Liver (tissue), 9 donors: ENCODE data around the gene FRMD4A. TPM values are rescaled to one million over a fixed set of nuclear protein-coding genes. Genes with fewer than 3 reads are reported as not detected.

Experiments used
- DNase-seq: peaks from one replicate; pipeline ENCODE4 v3.0.0-alpha.2; 2017; ENCODE audit warnings: low spot score
- H3K27ac ChIP-seq, 2 donors: one replicate each; pipeline ENCODE4 v1.7.0; 2013; ENCODE audit warnings: inconsistent platforms in 2 of 2, low read length in 2 of 2, control low read depth in 1 of 2, low read depth in 1 of 2, mild to moderate bottlenecking in 1 of 2
- H3K27me3 ChIP-seq, 4 donors: one replicate each; pipeline versions ENCODE4 v1.6.1 to v1.7.0; 2013; ENCODE audit warnings: low read length in 3 of 4, inconsistent platforms in 1 of 4, mild to moderate bottlenecking in 1 of 4, moderate library complexity in 1 of 4; ENCODE audit not compliant: control insufficient read depth in 4 of 4, insufficient read depth in 4 of 4
- H3K36me3 ChIP-seq, 4 donors: one replicate each; pipeline versions ENCODE4 v1.6.1 to v1.7.0; 2013; ENCODE audit warnings: low read length in 3 of 4, mild to moderate bottlenecking in 3 of 4, low read depth in 1 of 4, moderate library complexity in 1 of 4; ENCODE audit not compliant: control insufficient read depth in 4 of 4, insufficient read depth in 3 of 4
- H3K4me1 ChIP-seq, 4 donors: one replicate each; pipeline versions ENCODE4 v1.6.1 to v1.7.0; 2013; ENCODE audit warnings: low read length in 3 of 4, mild to moderate bottlenecking in 3 of 4, moderate library complexity in 1 of 4; ENCODE audit not compliant: control insufficient read depth in 4 of 4, insufficient read depth in 4 of 4
- H3K4me3 ChIP-seq, 3 donors: one replicate each; pipeline versions ENCODE4 v1.6.1 to v1.7.0; 2013; ENCODE audit warnings: low read length in 3 of 3, control low read depth in 1 of 3, low read depth in 1 of 3, mild to moderate bottlenecking in 1 of 3
- H3K9ac ChIP-seq, 2 donors: one replicate each; pipeline ENCODE4 v1.7.0; 2013; ENCODE audit warnings: low read length in 2 of 2, mild to moderate bottlenecking in 2 of 2, moderate library complexity in 2 of 2, control low read depth in 1 of 2, low read depth in 1 of 2
- H3K9me3 ChIP-seq, 4 donors: one replicate each; pipeline versions ENCODE4 v1.6.1 to v1.7.0; 2013; ENCODE audit warnings: low read length in 3 of 4; ENCODE audit not compliant: control insufficient read depth in 4 of 4
- FOXA1 ChIP-seq: IDR thresholded peaks from 2 replicates; pipeline ENCODE4 v1.6.1; 2016; ENCODE audit warnings: antibody characterized with exemption
- GABPA ChIP-seq, 2 donors: IDR thresholded peaks in 1 of 2; conservative IDR thresholded peaks in 1 of 2; 2 replicates each; pipeline ENCODE4 v1.6.1; 2016; ENCODE audit warnings: antibody characterized with exemption in 2 of 2, mild to moderate bottlenecking in 1 of 2, moderate library complexity in 1 of 2
- HNF4G ChIP-seq: IDR thresholded peaks from 2 replicates; pipeline ENCODE4 v1.6.1; 2016; ENCODE audit warnings: antibody characterized with exemption
- JUND ChIP-seq, 2 donors: IDR thresholded peaks; 2 replicates each; pipeline ENCODE4 v1.6.1; 2016; ENCODE audit warnings: antibody characterized with exemption in 2 of 2
- NR2F2 ChIP-seq: IDR thresholded peaks from 2 replicates; pipeline ENCODE4 v1.6.1; 2016; ENCODE audit warnings: antibody characterized with exemption
- RXRA ChIP-seq, 2 donors: IDR thresholded peaks; 2 replicates each; pipeline ENCODE4 v1.6.1; 2017 to 2018; ENCODE audit warnings: antibody characterized with exemption in 2 of 2, mild to moderate bottlenecking in 1 of 2
- SP1 ChIP-seq: IDR thresholded peaks from 2 replicates; pipeline ENCODE4 v1.6.1; 2018; ENCODE audit warnings: antibody characterized with exemption, mild to moderate bottlenecking
- TAF1 ChIP-seq: conservative IDR thresholded peaks from 2 replicates; pipeline ENCODE4 v1.6.1; 2016; ENCODE audit warnings: antibody characterized with exemption, mild to moderate bottlenecking
- YY1 ChIP-seq: IDR thresholded peaks from 2 replicates; pipeline ENCODE4 v1.6.1; 2016; ENCODE audit warnings: antibody characterized with exemption, mild to moderate bottlenecking
- WGBS: extraction: QIAGEN DNeasy Blood & Tissue Kit; methylation state at CpG from one replicate; pipeline ENCODE4 v1.1.7; 2013; 5-methylcytosine and 5-hydroxymethylcytosine counted together
- polyA plus RNA-seq, 2 donors: library from polyadenylated mRNA; stranded (reverse) in 1 of 2; unstranded in 1 of 2; fragments of 200-250 nt in 1 of 2; fragments of >200 nt in 1 of 2; fragmentation: Nextera tagmentation in 1 of 2; extraction: Ambion mirVana in 1 of 2; gene quantifications; one replicate each; pipeline versions ENCODE4 v1.2.1 to v1.2.3, GENCODE V29; 2013 to 2015
- total RNA-seq, 2 donors: library from RNA; depleted of rRNA; stranded (reverse); fragments of >200 nt; gene quantifications; one replicate each; pipeline ENCODE4 v1.2.3, GENCODE V29; 2014
- TF ChIP-seq, protein P1 (sequence below): fragments of 150-350 bp; IDR thresholded peaks from 2 replicates; pipeline ENCODE4 v1.5.1; 2017; ENCODE audit warnings: improper control_type of control experiment, low read depth, low read length; ENCODE audit not compliant: missing input control
- TF ChIP-seq, protein P2 (sequence below): IDR thresholded peaks from 2 replicates; pipeline ENCODE4 v1.6.1; 2016; ENCODE audit warnings: antibody characterized with exemption
- TF ChIP-seq, protein P3 (sequence below): IDR thresholded peaks from 2 replicates; pipeline ENCODE4 v1.6.1; 2016; ENCODE audit warnings: antibody characterized with exemption, mild to moderate bottlenecking
- TF ChIP-seq, protein P4 (sequence below): IDR thresholded peaks from 2 replicates; pipeline ENCODE4 v1.6.1; 2016; ENCODE audit warnings: antibody characterized with exemption
- TF ChIP-seq, protein P5 (sequence below): IDR thresholded peaks from 2 replicates; pipeline ENCODE4 v1.6.1; 2016; ENCODE audit warnings: antibody characterized with exemption
- donor health status: healthy.
- donor health status: healthy.
- donor health status: healthy.
- donor health status: healthy.
- donor health status: healthy.

FRMD4A gene
- total and polyA plus RNA-seq, 4 donors = 8.2 to 34.3 (median 13.1) TPM

DNA sequence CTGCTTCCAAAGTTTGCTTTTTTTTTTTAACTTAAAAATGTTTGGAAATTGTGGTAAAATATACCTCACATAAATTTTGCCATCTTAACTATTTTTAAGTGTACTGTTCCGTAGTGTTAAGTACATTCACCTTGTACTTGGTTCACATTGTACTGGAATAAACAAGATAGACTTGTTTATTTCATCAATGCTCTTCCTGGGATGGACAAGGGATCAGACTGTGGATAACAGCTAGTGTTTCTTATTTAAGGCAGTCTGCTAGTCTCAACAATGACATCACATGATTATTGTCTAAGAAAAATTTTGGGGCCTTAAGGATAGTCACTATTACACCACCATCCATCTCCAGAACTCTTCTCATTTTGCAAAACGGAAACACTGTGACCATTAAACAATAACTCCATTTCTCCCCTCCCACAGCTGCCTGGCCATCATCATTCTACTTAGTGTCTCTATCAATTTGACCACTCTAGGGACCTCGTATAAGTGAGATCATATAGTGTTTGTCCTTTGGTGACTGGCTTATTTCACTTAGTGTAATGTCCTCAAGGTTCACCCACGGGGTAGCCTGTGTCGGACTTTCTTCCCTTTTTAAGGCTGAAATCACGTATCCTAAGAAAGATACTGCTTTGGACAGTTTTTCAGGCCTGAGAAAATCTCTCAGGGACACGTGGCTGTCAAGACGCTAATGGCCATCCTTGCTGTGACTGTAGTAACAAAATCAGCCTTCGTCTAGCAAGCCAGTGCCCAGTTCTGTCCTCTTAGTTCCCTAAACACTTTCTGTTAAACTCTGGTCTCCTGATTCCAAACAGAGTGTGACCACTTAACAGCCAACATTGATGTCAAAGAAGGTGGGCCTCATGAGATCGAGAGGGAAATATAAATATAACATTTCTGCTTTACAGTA lies 305.2 kb downstream of the FRMD4A start:
- no peaks in the 10 kb centered on the region for H3K4me1 ChIP-seq
- no peaks in the 10 kb centered on the region for H3K36me3 ChIP-seq
- H3K27ac ChIP-seq = no peak overlapping the region
- no peak overlapping the region for H3K9ac ChIP-seq
- H3K9me3 ChIP-seq = no peaks in the 10 kb centered on the region
- no peak for TF ChIP-seq GABPA (IDR thresholded peaks at IDR 0.05 in 1 of 2, conservative IDR thresholded peaks at IDR 0.05 in 1 of 2)
- TF ChIP-seq HNF4G = no peak
- TF ChIP-seq, protein P1, sequence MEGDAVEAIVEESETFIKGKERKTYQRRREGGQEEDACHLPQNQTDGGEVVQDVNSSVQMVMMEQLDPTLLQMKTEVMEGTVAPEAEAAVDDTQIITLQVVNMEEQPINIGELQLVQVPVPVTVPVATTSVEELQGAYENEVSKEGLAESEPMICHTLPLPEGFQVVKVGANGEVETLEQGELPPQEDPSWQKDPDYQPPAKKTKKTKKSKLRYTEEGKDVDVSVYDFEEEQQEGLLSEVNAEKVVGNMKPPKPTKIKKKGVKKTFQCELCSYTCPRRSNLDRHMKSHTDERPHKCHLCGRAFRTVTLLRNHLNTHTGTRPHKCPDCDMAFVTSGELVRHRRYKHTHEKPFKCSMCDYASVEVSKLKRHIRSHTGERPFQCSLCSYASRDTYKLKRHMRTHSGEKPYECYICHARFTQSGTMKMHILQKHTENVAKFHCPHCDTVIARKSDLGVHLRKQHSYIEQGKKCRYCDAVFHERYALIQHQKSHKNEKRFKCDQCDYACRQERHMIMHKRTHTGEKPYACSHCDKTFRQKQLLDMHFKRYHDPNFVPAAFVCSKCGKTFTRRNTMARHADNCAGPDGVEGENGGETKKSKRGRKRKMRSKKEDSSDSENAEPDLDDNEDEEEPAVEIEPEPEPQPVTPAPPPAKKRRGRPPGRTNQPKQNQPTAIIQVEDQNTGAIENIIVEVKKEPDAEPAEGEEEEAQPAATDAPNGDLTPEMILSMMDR = no peak
- H3K4me3 ChIP-seq = no peak overlapping the region
- 79% methylated on average over 10 of the region's 10 CpGs for WGBS
- DNase-seq = no peak
- no peaks in the 10 kb centered on the region for H3K27me3 ChIP-seq

DNA sequence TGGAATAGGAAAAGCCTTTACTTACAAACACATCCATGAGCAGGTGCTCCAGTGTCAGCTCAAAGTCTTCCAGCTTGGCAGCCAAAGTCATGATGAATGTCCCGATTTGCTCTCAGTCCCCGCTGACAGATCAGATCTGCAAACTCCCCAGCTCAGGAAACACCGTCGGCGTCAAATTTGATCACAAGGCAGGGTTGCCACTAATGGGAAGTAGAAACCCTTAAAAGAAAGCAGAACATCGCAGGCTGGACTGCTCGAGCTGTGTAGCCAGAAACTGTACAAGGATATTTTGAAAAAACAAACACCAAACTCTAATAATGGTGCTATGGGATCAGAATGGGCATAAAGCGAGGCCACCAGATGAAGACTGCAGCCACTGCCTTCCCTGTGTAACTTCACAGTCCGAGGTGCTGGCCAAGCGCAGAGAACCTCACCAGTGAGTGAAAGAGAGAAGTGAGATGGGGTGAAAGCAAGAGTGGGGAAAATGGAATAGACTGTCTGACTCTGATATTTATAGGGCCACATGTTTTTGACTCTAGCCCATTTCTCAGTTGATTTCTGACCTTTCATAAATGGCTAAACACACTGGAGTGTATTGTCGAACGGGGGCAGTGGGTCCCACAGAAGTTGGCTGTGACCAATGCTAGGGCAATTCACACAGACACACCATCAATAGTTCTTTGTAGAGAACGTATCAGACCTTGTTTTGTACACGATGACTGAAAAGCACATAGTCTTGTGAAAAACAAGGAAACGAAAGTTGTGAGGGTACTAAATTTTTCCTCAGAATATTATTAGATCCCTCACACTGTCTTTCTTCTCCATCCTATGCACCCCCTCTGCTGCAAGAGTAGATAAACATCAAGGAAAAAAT lies 306.2 kb downstream of the FRMD4A start:
- no peak for TF ChIP-seq YY1
- TF ChIP-seq, protein P2, sequence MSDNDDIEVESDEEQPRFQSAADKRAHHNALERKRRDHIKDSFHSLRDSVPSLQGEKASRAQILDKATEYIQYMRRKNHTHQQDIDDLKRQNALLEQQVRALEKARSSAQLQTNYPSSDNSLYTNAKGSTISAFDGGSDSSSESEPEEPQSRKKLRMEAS = no peak
- TF ChIP-seq, protein P3, sequence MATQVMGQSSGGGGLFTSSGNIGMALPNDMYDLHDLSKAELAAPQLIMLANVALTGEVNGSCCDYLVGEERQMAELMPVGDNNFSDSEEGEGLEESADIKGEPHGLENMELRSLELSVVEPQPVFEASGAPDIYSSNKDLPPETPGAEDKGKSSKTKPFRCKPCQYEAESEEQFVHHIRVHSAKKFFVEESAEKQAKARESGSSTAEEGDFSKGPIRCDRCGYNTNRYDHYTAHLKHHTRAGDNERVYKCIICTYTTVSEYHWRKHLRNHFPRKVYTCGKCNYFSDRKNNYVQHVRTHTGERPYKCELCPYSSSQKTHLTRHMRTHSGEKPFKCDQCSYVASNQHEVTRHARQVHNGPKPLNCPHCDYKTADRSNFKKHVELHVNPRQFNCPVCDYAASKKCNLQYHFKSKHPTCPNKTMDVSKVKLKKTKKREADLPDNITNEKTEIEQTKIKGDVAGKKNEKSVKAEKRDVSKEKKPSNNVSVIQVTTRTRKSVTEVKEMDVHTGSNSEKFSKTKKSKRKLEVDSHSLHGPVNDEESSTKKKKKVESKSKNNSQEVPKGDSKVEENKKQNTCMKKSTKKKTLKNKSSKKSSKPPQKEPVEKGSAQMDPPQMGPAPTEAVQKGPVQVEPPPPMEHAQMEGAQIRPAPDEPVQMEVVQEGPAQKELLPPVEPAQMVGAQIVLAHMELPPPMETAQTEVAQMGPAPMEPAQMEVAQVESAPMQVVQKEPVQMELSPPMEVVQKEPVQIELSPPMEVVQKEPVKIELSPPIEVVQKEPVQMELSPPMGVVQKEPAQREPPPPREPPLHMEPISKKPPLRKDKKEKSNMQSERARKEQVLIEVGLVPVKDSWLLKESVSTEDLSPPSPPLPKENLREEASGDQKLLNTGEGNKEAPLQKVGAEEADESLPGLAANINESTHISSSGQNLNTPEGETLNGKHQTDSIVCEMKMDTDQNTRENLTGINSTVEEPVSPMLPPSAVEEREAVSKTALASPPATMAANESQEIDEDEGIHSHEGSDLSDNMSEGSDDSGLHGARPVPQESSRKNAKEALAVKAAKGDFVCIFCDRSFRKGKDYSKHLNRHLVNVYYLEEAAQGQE = no peak
- no peak for TF ChIP-seq HNF4G
- no peak for TF ChIP-seq JUND (IDR thresholded peaks at IDR 0.05)
- no peak for TF ChIP-seq FOXA1
- TF ChIP-seq, protein P1 = no peak
- no peak for TF ChIP-seq NR2F2
- TF ChIP-seq, protein P4, sequence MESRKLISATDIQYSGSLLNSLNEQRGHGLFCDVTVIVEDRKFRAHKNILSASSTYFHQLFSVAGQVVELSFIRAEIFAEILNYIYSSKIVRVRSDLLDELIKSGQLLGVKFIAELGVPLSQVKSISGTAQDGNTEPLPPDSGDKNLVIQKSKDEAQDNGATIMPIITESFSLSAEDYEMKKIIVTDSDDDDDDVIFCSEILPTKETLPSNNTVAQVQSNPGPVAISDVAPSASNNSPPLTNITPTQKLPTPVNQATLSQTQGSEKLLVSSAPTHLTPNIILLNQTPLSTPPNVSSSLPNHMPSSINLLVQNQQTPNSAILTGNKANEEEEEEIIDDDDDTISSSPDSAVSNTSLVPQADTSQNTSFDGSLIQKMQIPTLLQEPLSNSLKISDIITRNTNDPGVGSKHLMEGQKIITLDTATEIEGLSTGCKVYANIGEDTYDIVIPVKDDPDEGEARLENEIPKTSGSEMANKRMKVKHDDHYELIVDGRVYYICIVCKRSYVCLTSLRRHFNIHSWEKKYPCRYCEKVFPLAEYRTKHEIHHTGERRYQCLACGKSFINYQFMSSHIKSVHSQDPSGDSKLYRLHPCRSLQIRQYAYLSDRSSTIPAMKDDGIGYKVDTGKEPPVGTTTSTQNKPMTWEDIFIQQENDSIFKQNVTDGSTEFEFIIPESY = no peak
- TF ChIP-seq RXRA (IDR thresholded peaks at IDR 0.05) = no peak
- TF ChIP-seq, protein P5, sequence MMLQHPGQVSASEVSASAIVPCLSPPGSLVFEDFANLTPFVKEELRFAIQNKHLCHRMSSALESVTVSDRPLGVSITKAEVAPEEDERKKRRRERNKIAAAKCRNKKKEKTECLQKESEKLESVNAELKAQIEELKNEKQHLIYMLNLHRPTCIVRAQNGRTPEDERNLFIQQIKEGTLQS = no peak
- TF ChIP-seq SP1 = no peak
- no peak for TF ChIP-seq TAF1
- Histone ChIP-seq H3K36me3 (no peaks in the 10 kb centered on the region), H3K27me3 (no peaks in the 10 kb centered on the region), H3K27ac (peak overlapping the region in 1 of 2 donors; percentile 57), H3K9ac (no peak overlapping the region), H3K9me3 (no peaks in the 10 kb centered on the region), H3K4me3 (no peak overlapping the region), H3K4me1 (no peaks in the 10 kb centered on the region)
- DNase-seq = no peak
- 73% methylated on average over 15 of the region's 15 CpGs for WGBS
